ENCODE data around the gene APC2.

DNA sequence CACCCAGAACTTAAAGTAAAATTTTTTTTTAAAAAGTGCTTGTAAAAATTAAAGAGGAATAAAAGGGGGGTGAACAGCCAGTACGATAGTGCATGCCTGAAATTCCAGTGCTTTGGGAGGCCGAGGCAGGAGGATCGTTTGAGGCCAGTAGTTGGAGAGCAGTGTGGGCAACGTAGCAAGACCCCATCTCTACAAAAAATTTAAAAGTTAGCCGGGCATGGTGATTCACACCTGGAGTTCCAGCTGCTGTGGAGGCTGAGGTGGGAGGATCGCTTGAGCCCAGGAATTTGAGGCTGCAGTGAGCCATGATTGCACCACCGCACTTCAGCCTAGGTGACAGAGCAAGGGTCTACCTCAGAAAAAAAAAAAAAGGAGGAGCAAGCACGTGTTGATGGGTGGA lies 55.1 kb downstream of the APC2 start:
- TF ChIP-seq, protein P1, sequence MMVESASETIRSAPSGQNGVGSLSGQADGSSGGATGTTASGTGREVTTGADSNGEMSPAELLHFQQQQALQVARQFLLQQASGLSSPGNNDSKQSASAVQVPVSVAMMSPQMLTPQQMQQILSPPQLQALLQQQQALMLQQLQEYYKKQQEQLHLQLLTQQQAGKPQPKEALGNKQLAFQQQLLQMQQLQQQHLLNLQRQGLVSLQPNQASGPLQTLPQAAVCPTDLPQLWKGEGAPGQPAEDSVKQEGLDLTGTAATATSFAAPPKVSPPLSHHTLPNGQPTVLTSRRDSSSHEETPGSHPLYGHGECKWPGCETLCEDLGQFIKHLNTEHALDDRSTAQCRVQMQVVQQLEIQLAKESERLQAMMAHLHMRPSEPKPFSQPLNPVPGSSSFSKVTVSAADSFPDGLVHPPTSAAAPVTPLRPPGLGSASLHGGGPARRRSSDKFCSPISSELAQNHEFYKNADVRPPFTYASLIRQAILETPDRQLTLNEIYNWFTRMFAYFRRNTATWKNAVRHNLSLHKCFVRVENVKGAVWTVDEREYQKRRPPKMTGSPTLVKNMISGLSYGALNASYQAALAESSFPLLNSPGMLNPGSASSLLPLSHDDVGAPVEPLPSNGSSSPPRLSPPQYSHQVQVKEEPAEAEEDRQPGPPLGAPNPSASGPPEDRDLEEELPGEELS (CRISPR knock-in tag; IDR thresholded peaks at IDR 0.05) = no peak
- TF ChIP-seq, protein P2, sequence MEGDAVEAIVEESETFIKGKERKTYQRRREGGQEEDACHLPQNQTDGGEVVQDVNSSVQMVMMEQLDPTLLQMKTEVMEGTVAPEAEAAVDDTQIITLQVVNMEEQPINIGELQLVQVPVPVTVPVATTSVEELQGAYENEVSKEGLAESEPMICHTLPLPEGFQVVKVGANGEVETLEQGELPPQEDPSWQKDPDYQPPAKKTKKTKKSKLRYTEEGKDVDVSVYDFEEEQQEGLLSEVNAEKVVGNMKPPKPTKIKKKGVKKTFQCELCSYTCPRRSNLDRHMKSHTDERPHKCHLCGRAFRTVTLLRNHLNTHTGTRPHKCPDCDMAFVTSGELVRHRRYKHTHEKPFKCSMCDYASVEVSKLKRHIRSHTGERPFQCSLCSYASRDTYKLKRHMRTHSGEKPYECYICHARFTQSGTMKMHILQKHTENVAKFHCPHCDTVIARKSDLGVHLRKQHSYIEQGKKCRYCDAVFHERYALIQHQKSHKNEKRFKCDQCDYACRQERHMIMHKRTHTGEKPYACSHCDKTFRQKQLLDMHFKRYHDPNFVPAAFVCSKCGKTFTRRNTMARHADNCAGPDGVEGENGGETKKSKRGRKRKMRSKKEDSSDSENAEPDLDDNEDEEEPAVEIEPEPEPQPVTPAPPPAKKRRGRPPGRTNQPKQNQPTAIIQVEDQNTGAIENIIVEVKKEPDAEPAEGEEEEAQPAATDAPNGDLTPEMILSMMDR (IDR thresholded peaks at IDR 0.05) = no peak

Data from WTC11 (cell line).